Measurements from ENCODE around the gene SLC44A3. TPM values are rescaled to one million over a fixed set of nuclear protein-coding genes. Genes with fewer than 3 reads are reported as not detected.
A peak's percentile ranks its signal among the peaks of the same experiment; 100 is the strongest.

The SLC44A3 gene
- total RNA-seq, 2 donors from 2014 or later: 5.5 to 6.3 TPM

DNA sequence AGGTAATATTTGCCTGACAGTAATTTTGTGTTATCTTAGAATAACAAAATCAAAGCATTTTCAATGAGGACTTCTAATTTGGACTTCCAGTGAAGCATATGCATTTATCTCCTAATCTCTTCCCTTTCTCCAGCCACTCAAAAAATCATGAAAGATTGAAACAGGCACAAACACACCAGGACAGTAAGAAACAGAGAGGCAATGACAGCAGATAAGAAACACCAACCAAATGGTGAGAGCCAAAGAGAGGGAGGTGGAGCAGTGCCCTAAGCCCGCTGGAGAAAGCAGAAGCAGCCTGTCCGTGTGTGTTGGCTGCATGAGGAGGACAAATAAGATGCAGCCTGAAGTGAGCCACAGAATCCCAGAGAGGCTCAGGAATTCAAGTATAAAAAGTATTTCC is 39.0 kb downstream of the SLC44A3 start:
- Histone ChIP-seq H3K4me1 (ENCODE audit: control insufficient read depth, insufficient read depth, low read length) (peaks cover 2% of the 10 kb centered on the region), H3K27ac (ENCODE audit: low read depth, low read length) (no peak overlapping the region), H3K27me3 (ENCODE audit: control insufficient read depth, insufficient read depth, low read length, poor library complexity, severe bottlenecking) (peaks cover 10% of the 10 kb centered on the region), H3K36me3 (ENCODE audit: control insufficient read depth, insufficient read depth, low read length) (no peaks in the 10 kb centered on the region), H3K4me3 (ENCODE audit: low read length) (no peak overlapping the region), H3K9ac (ENCODE audit: extremely low read depth, low read length, poor library complexity, severe bottlenecking) (no peak overlapping the region), H3K9me3 (ENCODE audit: control insufficient read depth, low read length) (no peaks in the 10 kb centered on the region)
- H3K27ac Mint-ChIP-seq: no peak overlapping the region
- no peaks in the 10 kb centered on the region for H3K9me3 Mint-ChIP-seq
- H3K36me3 Mint-ChIP-seq (ENCODE audit: low read depth): no peaks in the 10 kb centered on the region
- DNase-seq: no peak
- WGBS, 2 experiments (ENCODE audit: insufficient coverage in 1 of 2, insufficient read length in 1 of 2): 68 to 69% methylated on average over 2 of the region's 2 CpGs
- H3K27me3 Mint-ChIP-seq (ENCODE audit: insufficient read depth): no peaks in the 10 kb centered on the region
- H3K4me1 Mint-ChIP-seq: peaks cover 19% of the 10 kb centered on the region
- no peak overlapping the region for H3K4me3 Mint-ChIP-seq
- TF ChIP-seq, protein P1, sequence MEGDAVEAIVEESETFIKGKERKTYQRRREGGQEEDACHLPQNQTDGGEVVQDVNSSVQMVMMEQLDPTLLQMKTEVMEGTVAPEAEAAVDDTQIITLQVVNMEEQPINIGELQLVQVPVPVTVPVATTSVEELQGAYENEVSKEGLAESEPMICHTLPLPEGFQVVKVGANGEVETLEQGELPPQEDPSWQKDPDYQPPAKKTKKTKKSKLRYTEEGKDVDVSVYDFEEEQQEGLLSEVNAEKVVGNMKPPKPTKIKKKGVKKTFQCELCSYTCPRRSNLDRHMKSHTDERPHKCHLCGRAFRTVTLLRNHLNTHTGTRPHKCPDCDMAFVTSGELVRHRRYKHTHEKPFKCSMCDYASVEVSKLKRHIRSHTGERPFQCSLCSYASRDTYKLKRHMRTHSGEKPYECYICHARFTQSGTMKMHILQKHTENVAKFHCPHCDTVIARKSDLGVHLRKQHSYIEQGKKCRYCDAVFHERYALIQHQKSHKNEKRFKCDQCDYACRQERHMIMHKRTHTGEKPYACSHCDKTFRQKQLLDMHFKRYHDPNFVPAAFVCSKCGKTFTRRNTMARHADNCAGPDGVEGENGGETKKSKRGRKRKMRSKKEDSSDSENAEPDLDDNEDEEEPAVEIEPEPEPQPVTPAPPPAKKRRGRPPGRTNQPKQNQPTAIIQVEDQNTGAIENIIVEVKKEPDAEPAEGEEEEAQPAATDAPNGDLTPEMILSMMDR (conservative IDR thresholded peaks at IDR 0.05): no peak

DNA sequence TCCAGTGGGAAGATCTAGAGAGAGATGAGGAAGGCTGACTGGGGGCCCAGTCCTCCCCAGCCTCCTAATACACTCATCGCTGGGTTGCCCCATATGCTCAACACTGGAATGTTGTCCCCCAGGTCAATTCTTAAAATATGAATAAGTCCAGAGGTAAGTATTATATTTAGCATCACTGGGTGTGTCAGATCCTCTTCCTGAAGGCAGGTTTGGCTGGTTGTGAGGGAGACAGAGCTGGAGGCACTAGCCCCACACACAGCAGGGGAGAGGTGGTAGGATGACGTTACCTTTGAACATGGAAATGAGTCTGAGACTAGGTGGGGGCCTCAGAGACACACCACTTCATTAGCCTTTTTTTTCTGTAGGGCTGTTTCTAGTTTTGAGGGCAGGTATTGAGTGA is 42.6 kb downstream of the SLC44A3 start:
- H3K27ac ChIP-seq (ENCODE audit: low read depth, low read length): no peak overlapping the region
- TF ChIP-seq, protein P1 (conservative IDR thresholded peaks at IDR 0.05): no peak
- Mint-ChIP-seq H3K4me1 (peaks cover 34% of the 10 kb centered on the region), H3K9me3 (no peaks in the 10 kb centered on the region), H3K27me3 (ENCODE audit: insufficient read depth) (no peaks in the 10 kb centered on the region), H3K27ac (no peak overlapping the region), H3K4me3 (no peak overlapping the region), H3K36me3 (ENCODE audit: low read depth) (no peaks in the 10 kb centered on the region)
- no peaks in the 10 kb centered on the region for H3K36me3 ChIP-seq (ENCODE audit: control insufficient read depth, insufficient read depth, low read length)
- 90% methylated on average over 2 of the region's 2 CpGs; no CpG with 5 or more reads in 1 of the 2 experiments for WGBS, 2 experiments (ENCODE audit: insufficient coverage in 1 of 2, insufficient read length in 1 of 2)
- no peak overlapping the region for H3K4me3 ChIP-seq (ENCODE audit: low read length)
- no peaks in the 10 kb centered on the region for H3K27me3 ChIP-seq (ENCODE audit: control insufficient read depth, insufficient read depth, low read length, poor library complexity, severe bottlenecking)
- peaks cover 4% of the 10 kb centered on the region for H3K4me1 ChIP-seq (ENCODE audit: control insufficient read depth, insufficient read depth, low read length)
- no peak overlapping the region for H3K9ac ChIP-seq (ENCODE audit: extremely low read depth, low read length, poor library complexity, severe bottlenecking)
- no peaks in the 10 kb centered on the region for H3K9me3 ChIP-seq (ENCODE audit: control insufficient read depth, low read length)
- no peak for DNase-seq

DNA sequence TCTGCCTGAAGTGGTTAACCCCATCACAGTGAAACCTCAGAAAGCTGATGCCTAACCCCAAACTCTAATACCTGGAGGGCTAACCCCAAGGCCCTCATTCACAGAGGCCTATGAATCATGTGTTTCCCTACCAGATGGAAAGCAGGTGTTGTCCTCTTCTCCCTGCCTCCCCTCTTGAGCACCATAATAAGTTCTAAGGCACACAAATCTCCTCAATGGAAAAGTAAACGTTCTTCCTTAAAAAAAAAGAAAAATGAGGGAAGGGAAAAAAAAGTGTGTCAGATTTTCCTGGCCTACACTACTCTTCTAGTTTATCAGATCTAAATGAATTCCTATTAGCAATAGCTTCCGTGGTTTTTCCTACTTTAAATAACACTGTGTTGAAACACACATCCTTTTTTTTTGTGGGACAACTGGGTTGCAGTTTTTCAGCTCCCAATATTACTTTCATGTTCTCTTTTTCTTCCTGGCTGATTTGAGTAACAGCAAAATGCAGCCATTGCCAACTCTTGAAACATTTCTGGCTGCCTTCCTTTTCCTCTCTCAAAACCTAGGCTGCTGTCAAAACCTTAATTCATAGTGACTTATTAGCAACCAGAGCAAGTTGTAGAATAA is 43.2 kb downstream of the SLC44A3 start:
- Histone ChIP-seq H3K4me1 (ENCODE audit: control insufficient read depth, insufficient read depth, low read length) (peaks cover 4% of the 10 kb centered on the region), H3K27me3 (ENCODE audit: control insufficient read depth, insufficient read depth, low read length, poor library complexity, severe bottlenecking) (no peaks in the 10 kb centered on the region), H3K9me3 (ENCODE audit: control insufficient read depth, low read length) (no peaks in the 10 kb centered on the region), H3K27ac (ENCODE audit: low read depth, low read length) (peak overlapping the region; percentile 54), H3K36me3 (ENCODE audit: control insufficient read depth, insufficient read depth, low read length) (no peaks in the 10 kb centered on the region), H3K4me3 (ENCODE audit: low read length) (no peak overlapping the region), H3K9ac (ENCODE audit: extremely low read depth, low read length, poor library complexity, severe bottlenecking) (no peak overlapping the region)
- no peaks in the 10 kb centered on the region for H3K36me3 Mint-ChIP-seq (ENCODE audit: low read depth)
- TF ChIP-seq, protein P1 (conservative IDR thresholded peaks at IDR 0.05): no peak
- no peaks in the 10 kb centered on the region for H3K9me3 Mint-ChIP-seq
- no peak for DNase-seq
- 77 to 100% methylated on average over 1 of the region's 2 CpGs for WGBS, 2 experiments (ENCODE audit: insufficient coverage in 1 of 2, insufficient read length in 1 of 2)
- no peaks in the 10 kb centered on the region for H3K27me3 Mint-ChIP-seq (ENCODE audit: insufficient read depth)
- H3K27ac Mint-ChIP-seq: no peak overlapping the region
- H3K4me1 Mint-ChIP-seq: peaks cover 32% of the 10 kb centered on the region
- no peak overlapping the region for H3K4me3 Mint-ChIP-seq
